GM18517 (cell line): ENCODE results near the gene MAGI3.
"Not testable (repeated sequence)": the region's sequence is repeated elsewhere in the genome, so short reads cannot be mapped to it uniquely, and the experiment has no call there.

Source experiments
- ATAC-seq: cut with Tn5 transposase; IDR thresholded peaks from one replicate; pipeline ENCODE4 v1.9.1; 2021; ENCODE audit warnings: mild to moderate bottlenecking, moderate library complexity; ENCODE audit not compliant: unreplicated experiment

The MAGI3 gene

DNA sequence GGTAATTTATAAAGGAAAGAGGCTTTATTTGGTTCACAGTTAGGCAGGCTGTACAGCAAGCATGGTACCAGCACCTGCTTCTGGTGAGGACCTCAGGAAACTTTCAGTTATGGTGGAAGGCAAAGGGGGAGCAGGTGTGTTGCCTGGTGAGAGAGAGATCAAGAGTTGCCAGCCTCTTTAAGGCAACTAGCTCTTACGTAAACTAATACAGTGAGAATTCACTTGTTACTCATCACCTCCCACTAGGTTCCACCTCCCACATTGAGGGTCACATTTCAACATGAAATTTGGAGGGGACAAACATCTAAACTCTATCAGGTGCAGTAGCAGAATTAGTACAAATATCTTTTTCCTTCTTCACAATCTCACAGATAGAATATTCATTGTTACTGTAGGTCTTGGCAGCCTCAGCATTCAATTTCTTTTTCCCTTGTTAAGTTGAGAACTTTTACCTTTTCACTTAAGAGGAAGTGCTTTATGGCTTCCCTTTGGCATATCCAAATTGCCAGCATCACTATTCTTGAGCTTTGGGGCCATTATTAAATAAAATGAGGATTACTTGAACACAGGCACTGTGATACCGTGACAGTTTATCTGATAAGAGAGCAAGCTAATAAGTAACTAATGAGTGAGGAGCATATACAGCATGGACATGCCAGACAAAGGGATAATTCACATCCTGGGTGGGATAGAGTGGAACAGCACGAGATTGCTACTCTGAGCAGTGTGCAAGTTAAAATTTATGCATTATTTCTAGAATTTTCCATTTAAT, 48.4 kb downstream of the MAGI3 start:
- ATAC-seq, result no peak

DNA sequence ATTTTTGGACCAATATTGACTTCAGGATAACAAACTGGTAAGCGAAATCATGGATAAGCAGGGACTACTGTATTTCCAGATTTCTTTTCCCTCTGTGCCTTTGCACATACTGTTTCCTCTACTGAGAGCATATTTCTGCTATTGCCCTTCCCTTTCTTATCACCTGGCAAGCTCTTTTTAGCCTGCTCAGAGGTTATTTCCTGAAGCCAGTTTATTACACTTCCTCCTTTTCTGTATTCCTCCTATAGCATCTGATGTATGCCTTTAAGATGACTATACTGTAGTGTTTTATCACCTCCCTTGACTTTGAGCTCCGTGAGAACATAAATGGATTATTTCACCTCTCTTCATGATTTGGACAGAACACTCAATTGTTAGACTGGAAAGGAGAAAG, 49.0 kb downstream of the MAGI3 start:
- ATAC-seq, result no peak

DNA sequence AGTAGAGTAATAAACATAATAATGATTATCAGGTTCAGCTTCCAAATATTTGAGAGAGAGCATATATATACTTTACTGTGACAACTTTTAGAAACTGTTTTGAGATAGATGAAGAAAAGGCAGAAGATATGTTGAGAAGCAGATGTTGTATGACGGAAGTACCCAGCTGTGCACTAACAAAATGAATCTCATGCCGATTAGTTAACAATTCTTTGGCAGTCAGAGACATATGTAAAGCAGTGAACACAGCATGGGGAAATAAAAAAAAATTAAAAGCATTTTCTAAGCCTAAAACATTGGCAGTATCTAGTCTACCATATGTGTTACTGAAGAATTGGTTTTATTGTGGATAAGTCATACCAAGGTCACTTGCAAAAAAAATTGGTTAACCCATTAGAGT, 51.8 kb downstream of the MAGI3 start:
- no peak for ATAC-seq

DNA sequence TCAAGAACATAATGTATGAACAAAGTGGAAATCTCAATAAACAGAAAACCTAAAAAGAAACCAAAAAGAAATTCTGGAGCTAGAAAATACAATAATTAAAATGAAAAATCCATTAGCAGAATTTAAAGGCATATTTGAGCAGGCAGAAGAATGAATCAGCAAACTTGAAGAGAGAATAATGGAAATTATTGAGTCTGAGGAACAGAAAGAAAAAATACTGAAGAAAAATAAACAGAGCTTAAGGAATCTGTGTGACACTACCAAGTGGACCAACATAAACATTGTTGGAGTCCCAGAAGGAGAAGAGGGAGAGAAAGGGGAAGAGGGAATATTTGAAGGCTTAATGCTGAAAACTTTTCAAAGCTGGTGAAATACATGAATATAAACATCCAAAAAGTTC, 54.5 kb downstream of the MAGI3 start:
- ATAC-seq, result no peak

DNA sequence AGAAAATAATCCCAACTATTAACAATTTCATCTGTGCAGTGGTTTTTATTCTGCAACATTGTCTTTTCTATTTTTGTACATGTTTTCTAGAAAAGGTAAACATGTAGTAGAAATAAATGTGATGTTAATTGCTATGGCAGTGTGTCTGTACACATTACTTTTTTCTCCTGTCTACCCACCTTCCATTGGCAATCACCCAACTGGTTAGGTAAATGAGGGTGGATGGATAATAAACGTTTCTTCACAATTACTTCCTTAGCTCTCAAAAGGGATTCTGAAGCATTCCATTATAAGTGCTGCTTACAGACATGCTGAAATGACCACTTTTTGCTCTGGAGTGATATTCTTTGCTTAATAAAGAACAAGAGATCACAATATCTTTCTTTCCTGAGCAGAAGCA, 61.4 kb downstream of the MAGI3 start:
- no peak for ATAC-seq

DNA sequence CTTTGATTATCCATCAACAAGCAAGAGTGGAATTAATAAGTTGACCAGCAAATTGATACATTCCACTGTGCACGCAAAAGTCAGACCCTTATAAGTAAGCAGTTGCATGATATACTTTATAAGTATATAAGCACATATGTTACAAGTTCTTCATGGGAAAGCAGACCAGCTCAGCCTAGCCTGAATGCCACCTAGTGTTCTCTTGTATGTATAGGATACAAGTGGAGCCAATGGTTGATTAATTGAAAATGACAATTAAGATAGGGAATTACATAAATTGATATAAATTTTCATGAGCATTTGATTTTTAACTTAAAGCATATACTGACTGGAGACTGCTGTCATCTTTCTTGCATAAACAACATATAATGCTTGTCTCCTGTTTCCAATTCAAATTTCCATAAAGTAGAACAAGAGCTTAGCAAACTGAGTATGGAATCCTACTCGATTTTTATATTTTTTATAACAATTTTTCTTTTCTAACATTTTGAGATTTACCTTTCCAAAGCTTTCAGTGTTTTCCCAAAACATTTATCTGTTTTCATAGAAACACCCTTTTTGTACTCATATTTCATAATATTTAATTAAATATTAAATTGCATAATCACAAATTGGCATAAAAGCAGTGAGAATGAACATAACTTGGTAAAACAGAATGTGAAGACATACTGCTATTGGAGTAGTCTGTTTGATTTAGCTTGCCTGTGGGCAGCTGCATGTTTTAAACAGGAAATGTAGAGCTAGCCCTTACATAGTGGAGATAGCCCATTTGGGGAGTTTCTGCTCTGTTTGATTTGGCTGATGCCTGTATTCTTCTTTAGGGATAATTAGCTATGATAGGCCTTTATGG, 62.8 kb downstream of the MAGI3 start:
- no peak for ATAC-seq

DNA sequence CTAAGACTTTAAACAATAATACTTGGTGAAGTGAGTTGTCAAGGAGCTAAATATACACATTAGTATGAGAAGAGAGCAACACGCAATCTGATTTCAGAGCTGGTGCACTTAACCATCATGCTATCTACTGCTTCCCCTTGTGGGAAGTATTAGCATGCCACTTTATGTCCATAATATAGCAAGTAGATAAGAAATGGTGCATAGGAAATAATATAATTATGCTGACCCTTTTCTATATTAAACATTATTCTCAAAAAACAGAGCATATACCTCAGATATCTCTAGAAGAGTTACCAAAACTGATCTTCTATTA, 63.4 kb downstream of the MAGI3 start:
- ATAC-seq, result no peak

DNA sequence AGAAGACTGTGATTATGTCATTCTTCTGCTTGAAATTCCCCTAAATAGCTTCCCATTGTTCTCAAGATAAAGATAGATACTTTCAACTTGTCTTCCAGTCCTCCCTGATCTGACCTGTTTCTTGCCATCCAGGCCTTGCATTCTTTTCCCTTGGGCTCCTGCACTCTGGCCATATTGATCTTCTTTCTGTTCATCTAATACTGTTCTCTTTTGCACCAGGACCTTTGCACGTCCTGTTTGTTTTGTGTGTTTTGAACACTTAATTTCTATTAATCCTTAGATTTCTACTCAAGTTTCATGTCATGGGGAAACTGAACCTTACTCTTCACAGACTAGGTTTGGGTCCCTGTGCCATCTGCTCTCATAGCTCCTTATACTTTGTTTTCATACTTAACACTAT, 65.1 kb downstream of the MAGI3 start:
- ATAC-seq, result no peak

DNA sequence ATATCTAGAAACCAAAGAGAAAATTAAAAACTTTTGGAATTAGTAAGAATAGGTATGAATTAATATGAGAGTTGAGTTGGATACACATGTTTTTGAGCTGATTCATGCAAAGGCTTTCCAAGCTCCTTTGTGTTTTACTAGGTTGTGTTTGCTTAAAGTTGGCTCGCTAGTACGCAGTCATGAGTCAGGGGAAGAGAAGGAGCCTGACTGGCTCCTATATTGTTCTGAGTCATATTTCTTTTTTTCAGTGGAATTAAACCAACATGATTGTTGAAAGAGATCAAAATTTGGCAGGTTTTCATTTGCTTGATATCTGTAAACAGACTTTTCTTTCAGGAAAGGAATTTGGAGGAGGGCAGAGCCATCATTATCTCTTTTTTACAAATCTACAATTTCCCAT, 66.7 kb downstream of the MAGI3 start:
- no peak for ATAC-seq

DNA sequence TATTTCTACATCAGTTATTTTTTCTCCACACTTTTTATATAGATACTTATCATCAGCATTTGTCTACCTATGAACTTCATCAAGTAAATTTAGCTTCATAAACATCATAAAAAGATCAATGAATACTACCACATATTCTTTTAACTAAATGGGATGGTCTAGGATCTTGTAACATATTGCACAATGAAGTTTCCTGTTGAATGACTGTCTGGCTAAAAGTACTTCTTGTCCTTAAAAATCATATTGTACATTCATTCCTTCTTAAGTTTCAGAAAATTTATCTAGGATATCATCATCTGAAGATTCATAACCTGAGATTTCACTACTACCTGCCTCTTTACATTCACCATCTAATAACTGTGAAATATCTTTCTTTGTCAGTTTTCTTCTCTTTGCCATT, 69.0 kb downstream of the MAGI3 start:
- no peak for ATAC-seq

DNA sequence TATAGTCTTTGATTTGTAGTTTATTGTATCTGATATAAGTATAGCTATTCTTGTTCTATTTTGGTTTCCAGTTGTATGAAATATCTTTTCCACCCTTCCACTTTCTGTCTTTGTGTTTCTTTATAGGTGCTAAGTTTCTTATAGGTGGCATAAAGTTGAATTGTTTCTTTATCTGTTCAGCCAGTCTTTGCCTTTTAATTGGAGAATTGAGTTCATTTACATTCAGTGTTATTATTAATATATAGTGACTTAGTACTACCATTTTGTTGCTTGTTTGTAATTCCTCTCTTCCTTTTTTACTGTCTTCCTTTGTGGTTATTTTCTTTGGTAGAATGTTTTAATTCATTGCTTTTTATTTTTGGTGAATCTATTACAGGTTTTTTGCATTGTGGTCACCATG, 77.7 kb downstream of the MAGI3 start:
- ATAC-seq, result no peak

DNA sequence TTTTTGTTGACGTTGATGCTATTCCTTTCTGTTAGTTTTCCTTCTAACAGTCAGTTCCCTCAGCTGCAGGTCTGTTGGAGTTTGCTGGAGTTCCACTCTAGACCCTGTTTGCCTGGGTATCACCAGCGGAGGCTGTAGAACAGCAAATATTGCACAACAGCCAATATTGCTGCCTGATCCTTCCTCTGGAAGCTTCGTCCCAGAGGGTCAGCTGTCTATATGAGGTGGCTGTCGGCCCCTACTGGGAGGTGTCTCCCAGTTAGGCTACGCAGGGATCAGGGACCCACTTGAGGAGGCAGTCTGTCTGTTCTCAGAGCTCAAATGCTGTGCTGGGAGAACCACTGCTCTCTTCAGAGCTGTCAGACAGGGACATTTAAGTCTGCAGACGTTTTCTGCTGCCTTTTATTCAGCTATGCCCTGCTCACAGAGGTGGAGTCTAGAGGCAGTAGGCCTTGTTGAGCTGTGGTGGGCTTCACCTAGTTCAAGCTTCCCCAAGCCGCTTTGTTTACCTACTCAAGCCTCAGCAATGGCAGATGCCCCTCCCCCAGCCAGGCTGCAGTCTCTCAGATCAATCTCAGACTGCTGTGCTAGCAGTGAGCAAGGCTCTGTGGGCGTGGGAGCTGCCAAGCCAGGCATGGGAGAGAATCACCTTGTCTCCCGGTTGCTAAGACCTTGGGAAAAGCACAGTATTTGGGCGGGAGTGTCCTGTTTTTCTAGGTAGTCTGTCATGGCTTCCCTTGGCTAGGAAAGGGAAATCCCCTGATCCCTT, 88.3 kb downstream of the MAGI3 start:
- ATAC-seq, result not testable (repeated sequence)

DNA sequence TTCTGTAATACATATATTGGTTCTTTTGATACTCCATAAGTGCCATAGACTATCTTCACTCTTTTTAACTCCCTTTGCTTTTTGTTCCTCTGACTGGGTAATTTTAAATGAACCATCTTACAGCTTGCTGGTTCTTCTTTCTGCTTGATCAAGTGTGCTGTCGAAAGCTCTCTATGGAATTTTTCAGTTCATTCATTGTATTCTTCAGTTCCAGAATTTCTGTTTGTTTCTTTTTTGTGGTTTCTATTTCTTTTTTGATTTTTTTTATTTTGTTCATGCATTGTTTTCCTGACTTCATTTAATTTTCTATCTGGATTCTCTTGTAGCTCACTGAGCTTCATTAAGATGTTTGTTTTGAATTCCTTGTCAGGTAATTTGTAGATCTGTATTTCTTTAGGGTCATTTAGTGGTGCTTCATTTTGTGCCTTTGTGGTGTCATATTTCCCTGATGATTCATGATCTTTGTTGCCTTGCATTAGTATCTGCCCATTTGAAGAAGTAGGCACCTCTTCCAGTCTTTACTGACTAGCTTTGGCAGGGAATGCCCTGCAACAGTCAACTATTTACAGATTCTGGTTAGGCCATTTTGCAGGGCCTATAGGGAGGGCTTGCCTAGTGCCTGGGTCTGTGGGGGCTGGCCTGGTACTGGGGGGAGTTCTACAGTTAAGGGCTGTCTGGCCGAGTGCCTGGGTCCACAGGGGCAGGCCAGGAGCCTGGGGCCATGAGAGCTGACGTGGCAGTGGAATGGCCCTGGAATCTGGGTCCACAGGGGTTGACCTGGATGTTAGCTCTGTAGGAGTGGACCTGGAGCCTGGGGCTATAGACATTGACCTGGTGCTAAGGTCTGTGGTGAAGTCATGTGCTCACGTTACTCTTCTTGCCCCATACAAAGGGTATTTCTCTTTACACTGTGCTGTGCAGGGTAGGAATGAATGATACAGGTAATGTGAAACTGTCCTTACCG, 89.7 kb downstream of the MAGI3 start:
- ATAC-seq, result no peak

DNA sequence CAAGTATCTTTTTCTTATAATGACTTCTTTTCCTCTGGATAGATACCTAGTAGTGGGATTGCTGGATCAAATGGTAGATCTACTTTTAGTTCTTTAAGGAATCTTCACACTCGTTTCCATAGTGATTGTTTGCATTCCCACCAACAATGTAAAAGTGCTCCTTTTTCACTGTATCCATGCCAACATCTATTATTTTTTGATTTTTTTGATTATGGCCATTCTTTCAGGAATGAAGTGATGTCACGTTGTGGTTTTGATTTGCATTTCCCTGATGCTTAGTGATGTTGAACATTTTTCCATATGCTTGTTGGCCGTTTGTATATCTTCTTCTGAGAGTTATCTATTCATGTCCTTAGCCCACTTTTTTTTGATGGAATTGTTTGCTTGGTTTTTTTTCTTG, 94.8 kb downstream of the MAGI3 start:
- ATAC-seq, result not testable (repeated sequence)

DNA sequence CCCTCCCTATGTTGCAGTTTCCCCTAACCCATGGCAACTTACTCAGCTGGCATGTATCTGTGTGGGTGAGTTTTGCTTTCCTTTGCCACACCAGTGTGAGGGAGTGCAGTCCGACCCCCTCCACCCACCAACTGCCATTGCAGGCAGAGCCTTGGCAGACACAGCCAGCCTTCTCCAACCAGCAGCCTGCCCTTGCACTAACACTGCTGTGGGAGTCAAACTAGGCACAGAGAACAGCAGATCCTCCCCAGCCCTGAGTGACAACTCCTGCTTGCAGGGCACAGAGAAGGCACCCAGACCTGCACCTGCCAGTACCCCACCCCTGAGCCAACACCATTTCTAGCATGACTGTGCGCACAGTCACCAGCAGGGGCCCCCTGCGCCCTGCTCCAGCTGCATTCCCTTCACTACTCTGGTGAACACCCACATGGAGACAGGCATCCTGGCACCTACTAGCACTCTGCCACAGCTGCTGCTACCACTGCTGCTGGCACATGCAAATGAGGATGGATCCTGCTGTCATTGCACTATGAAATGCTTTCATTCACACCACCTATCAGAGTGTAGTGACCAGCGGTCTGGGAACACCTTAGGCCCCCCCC, 98.4 kb downstream of the MAGI3 start:
- no peak for ATAC-seq

DNA sequence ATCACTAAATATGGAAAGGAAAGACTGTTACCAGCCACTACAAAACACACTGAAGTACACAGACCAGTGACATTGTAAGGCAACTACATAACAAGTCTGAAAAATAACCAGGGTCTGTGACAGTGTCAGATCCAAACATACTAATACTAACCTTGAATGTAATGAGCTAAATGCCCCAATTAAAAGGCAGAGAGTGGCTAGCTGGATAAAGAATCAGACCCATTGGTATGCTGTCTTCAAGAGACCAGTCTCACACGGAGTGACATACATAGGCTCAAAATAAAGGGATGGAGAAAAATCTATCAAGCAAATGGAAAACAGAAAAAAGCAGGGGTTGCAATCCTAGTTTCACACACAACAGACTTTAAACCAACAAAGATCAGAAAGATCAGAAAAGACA, 100.1 kb downstream of the MAGI3 start:
- ATAC-seq, result no peak

DNA sequence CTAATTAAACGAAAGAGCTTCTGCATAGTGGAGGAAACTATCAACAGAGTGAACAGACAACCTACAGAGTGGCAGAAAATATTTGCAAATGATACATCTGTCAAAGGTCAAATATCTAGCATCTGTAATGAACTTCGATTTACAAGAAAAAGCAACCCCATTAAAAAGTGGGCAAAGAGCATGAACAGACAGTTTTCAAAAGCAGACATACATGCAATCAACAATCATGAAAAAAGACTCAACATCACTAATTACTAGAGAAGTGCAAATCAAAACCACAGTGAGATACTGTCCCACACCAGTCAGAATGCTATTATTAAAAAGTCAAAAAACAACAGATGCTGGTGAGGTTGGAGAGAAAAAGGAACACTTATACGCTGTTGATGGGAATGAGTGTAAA, 103.2 kb downstream of the MAGI3 start:
- no peak for ATAC-seq

DNA sequence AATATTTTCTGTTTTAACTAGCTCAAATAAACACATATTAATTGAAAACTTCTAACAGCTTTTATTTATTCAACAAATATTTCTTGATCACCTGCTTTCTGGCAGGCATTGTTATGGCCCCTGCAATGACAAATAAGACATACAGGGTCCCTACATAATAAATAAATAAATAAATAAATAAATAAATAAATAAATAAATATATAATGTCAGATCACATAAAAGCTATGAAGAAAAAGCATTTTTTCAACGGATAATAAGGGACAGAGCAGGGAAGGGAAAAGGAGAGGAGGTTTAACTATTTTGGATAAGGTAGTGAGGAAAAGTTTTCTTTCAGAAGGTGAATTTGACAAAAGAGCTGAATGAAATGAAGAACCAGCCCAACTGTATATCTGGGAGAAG, 115.0 kb downstream of the MAGI3 start:
- ATAC-seq, result no peak

DNA sequence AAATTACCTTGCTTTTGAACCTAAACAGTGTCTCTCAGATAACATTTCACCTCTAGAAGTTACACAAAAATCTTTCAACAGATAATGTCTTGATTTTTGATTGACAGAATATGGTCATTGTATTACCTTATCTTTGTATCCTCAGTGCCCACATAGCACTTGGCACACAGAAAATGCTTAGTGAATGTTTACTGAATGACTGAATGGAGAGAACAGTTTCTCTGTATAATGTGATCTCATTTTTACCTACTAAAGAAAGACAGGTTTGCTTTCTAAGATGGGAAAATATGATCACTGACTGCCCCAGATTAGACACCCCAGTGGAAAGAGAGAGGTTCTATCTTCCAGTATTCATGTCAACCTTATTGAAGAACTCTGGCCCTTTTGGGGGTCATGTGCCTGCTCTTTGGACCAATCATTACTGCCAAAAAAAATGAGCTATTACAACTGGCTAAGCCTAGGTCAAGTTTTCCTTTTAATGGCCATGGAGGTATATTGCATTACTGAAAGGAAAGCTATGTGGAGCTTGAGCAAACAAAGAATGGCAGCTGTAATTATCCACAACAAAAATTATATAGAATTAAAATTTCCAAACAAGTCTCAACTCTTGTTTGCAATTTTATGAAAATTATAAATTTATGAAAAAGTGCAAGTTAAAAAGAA, 117.4 kb downstream of the MAGI3 start:
- no peak for ATAC-seq
